ENCODE results near the gene NUDT13. TPM values are rescaled to one million over a fixed set of nuclear protein-coding genes. Genes with fewer than 3 reads are reported as not detected.

NUDT13 gene
- total RNA-seq, 1 donor from 2014 or later = 1.7 TPM

GRCh38 chr10:73166972-73167371 lies 56.7 kb downstream of the NUDT13 start:
- peaks cover 1% of the 10 kb centered on the region for H3K9me3 Mint-ChIP-seq (ENCODE audit: low read depth)
- no peak for TF ChIP-seq CTCF (IDR thresholded peaks at IDR 0.05)
- H3K4me1 Mint-ChIP-seq (ENCODE audit: low read depth) = peaks cover 38% of the 10 kb centered on the region
- H3K36me3 Mint-ChIP-seq (ENCODE audit: low read depth) = peaks cover 9% of the 10 kb centered on the region
- peak overlapping the region; percentile 98 for H3K4me3 Mint-ChIP-seq (ENCODE audit: unreplicated experiment)
- DNase-seq (ENCODE audit: low spot score) = no peak
- H3K27me3 Mint-ChIP-seq (ENCODE audit: low read depth) = no peaks in the 10 kb centered on the region
- peak overlapping the region; percentile 100 for H3K27ac Mint-ChIP-seq (ENCODE audit: unreplicated experiment)

- H3K36me3 Mint-ChIP-seq (ENCODE audit: low read depth) = peaks cover 6% of the 10 kb centered on the region
- peaks cover 37% of the 10 kb centered on the region for H3K4me1 Mint-ChIP-seq (ENCODE audit: low read depth)
- peak overlapping the region; percentile 100 for H3K27ac Mint-ChIP-seq (ENCODE audit: unreplicated experiment)
- no peak for DNase-seq (ENCODE audit: low spot score)
- no peaks in the 10 kb centered on the region for H3K9me3 Mint-ChIP-seq (ENCODE audit: low read depth)
- H3K27me3 Mint-ChIP-seq (ENCODE audit: low read depth) = no peaks in the 10 kb centered on the region
- TF ChIP-seq CTCF (IDR thresholded peaks at IDR 0.05) = no peak
- H3K4me3 Mint-ChIP-seq (ENCODE audit: unreplicated experiment) = peak overlapping the region; percentile 98
Measured at GRCh38 chr10:73167458-73167782, 57.2 kb downstream of the NUDT13 start.

GRCh38 chr10:73167783-73168464 lies 57.7 kb downstream of the NUDT13 start, which contains the start of the genes ECD and FAM149B1:
TSS of gene ECD (minus strand) at chr10:73168008. CDS start at chr10:73163937, 4,071 bp downstream.
TSS of gene FAM149B1 (plus strand) at chr10:73168119. CDS start at chr10:73168340, 221 bp downstream.
- H3K4me1 Mint-ChIP-seq (ENCODE audit: low read depth) = peaks cover 33% of the 10 kb centered on the region
- H3K9me3 Mint-ChIP-seq (ENCODE audit: low read depth) = no peaks in the 10 kb centered on the region
- peak within 1 kb of the TSS; percentile 100 for H3K27ac Mint-ChIP-seq (ENCODE audit: unreplicated experiment)
- H3K4me3 Mint-ChIP-seq (ENCODE audit: unreplicated experiment) = peak within 1 kb of the TSS; percentile 98
- H3K36me3 Mint-ChIP-seq (ENCODE audit: low read depth) = peaks cover 4% of the 10 kb centered on the region
- TF ChIP-seq CTCF (IDR thresholded peaks at IDR 0.05) = peak; percentile 57
- peak; percentile 96 for DNase-seq (ENCODE audit: low spot score)
- H3K27me3 Mint-ChIP-seq (ENCODE audit: low read depth) = no peaks in the 10 kb centered on the region

GRCh38 chr10:73168465-73168803 lies 58.2 kb downstream of the NUDT13 start:
- H3K9me3 Mint-ChIP-seq (ENCODE audit: low read depth) = no peaks in the 10 kb centered on the region
- peaks cover 31% of the 10 kb centered on the region for H3K4me1 Mint-ChIP-seq (ENCODE audit: low read depth)
- peaks cover 4% of the 10 kb centered on the region for H3K36me3 Mint-ChIP-seq (ENCODE audit: low read depth)
- H3K4me3 Mint-ChIP-seq (ENCODE audit: unreplicated experiment) = peak overlapping the region; percentile 98
- peak overlapping the region; percentile 97 for H3K27ac Mint-ChIP-seq (ENCODE audit: unreplicated experiment)
- DNase-seq (ENCODE audit: low spot score) = no peak
- peak; percentile 27 for TF ChIP-seq CTCF (IDR thresholded peaks at IDR 0.05)
- no peaks in the 10 kb centered on the region for H3K27me3 Mint-ChIP-seq (ENCODE audit: low read depth)

GRCh38 chr10:73169320-73169719 lies 59.1 kb downstream of the NUDT13 start:
- peaks cover 4% of the 10 kb centered on the region for H3K36me3 Mint-ChIP-seq (ENCODE audit: low read depth)
- H3K27ac Mint-ChIP-seq (ENCODE audit: unreplicated experiment) = no peak overlapping the region
- H3K27me3 Mint-ChIP-seq (ENCODE audit: low read depth) = no peaks in the 10 kb centered on the region
- no peaks in the 10 kb centered on the region for H3K9me3 Mint-ChIP-seq (ENCODE audit: low read depth)
- no peak for TF ChIP-seq CTCF (IDR thresholded peaks at IDR 0.05)
- DNase-seq (ENCODE audit: low spot score) = no peak
- H3K4me3 Mint-ChIP-seq (ENCODE audit: unreplicated experiment) = peak overlapping the region; percentile 31
- peaks cover 31% of the 10 kb centered on the region for H3K4me1 Mint-ChIP-seq (ENCODE audit: low read depth)

Measured in chondrocyte (in vitro differentiated cells).